Endothelial cell of umbilical vein (primary cell): Measurements from ENCODE around the gene DBF4. TPM values are rescaled to one million over a fixed set of nuclear protein-coding genes. Genes with fewer than 3 reads are reported as not detected.

ENCODE experiments used
- BruUV-seq: library from RNA; stranded (reverse); fragments of 400-500 nt; replicated peaks from 2 replicates; lab custom pipeline; 2021; lab: Mats Ljungman, UMichigan
- CTCF ChIA-PET: fragments of 300-600, 350-600 bp; sonication (Branson Sonifier 250); formaldehyde crosslinking; loops from one replicate; lab custom pipeline; 2021; ENCODE audit warnings: antibody characterized with exemption, inconsistent platforms; lab: Charles Lee
- POLR2A ChIA-PET: fragments of 300-600, 350-600 bp; sonication (Branson Sonifier 250); formaldehyde crosslinking; loops from one replicate; lab custom pipeline; 2021; ENCODE audit warnings: antibody characterized with exemption, inconsistent platforms; lab: Charles Lee
- DNase-seq: peaks from one replicate; pipeline ENCODE4 v3.0.0-alpha.2; 2011; ENCODE audit warnings: low read depth, low spot score
- FAIRE-seq: peaks from 2 replicates; lab custom pipeline; 2011; peaks lifted over from hg19 to GRCh38; lab: Jason Lieb, UNC
- H2AFZ ChIP-seq: 2 replicates; pipeline ENCODE4 v1.6.0; 2012; ENCODE audit warnings: low read depth, low read length, control low read depth, inconsistent platforms
- H3K27ac ChIP-seq: 2 replicates; pipeline ENCODE4 v1.5.1; 2011; ENCODE audit warnings: low read depth, mild to moderate bottlenecking, control low read depth, low read length, moderate library complexity; ENCODE audit not compliant: insufficient read depth
- H3K27me3 ChIP-seq, 2 experiments: 2 replicates each; pipeline versions ENCODE4 v1.6.0 to v1.6.1; 2011; ENCODE audit warnings: low read length in 2 of 2, mixed read lengths in 1 of 2; ENCODE audit not compliant: control insufficient read depth in 2 of 2, insufficient read depth in 2 of 2
- H3K36me3 ChIP-seq, 2 experiments: 2 replicates in 1 of 2; 3 replicates in 1 of 2; pipeline ENCODE4 v1.5.1; 2011; ENCODE audit warnings: low read length in 2 of 2, mild to moderate bottlenecking in 1 of 2, moderate library complexity in 1 of 2; ENCODE audit not compliant: control insufficient read depth in 2 of 2, insufficient read depth in 2 of 2; ENCODE audit errors: extremely low read depth in 1 of 2
- H3K4me1 ChIP-seq: 3 replicates; pipeline ENCODE4 v1.5.1; 2011; ENCODE audit warnings: mild to moderate bottlenecking, low read length; ENCODE audit not compliant: control insufficient read depth, insufficient read depth; ENCODE audit errors: extremely low read depth
- H3K4me2 ChIP-seq: 2 replicates; pipeline ENCODE4 v1.6.1; 2011; ENCODE audit warnings: low read length, control low read depth, mixed read lengths; ENCODE audit not compliant: insufficient read depth
- H3K4me3 ChIP-seq, 3 experiments: fragments of 200-600 bp in 1 of 3; sonication (generic), shearing (Covaris generic) in 1 of 3; replicated peaks in 1 of 3; 2 replicates each; pipeline ENCODE4 v1.5.1; 2011 to 2016; ENCODE audit warnings: control low read depth in 3 of 3, low read length in 3 of 3, mild to moderate bottlenecking in 2 of 3, inconsistent platforms in 1 of 3, low read depth in 1 of 3, moderate library complexity in 1 of 3; ENCODE audit not compliant: insufficient read depth in 1 of 3
- H3K79me2 ChIP-seq: 2 replicates; pipeline ENCODE4 v1.6.0; 2012; ENCODE audit warnings: low read length, inconsistent platforms; ENCODE audit not compliant: control insufficient read depth, insufficient read depth
- H3K9ac ChIP-seq: replicated peaks from 2 replicates; pipeline ENCODE3; 2011; ENCODE audit warnings: low read length, control low read depth; ENCODE audit not compliant: insufficient read depth; ENCODE audit errors: extremely low read depth
- H3K9me1 ChIP-seq: replicated peaks from 3 replicates; pipeline ENCODE4 v1.6.0; 2011; ENCODE audit warnings: mild to moderate bottlenecking, low read length; ENCODE audit not compliant: control insufficient read depth, insufficient read depth; ENCODE audit errors: extremely low read depth
- H3K9me3 ChIP-seq: replicated peaks from 2 replicates; pipeline ENCODE4 v1.5.1; 2012; ENCODE audit warnings: low read length, inconsistent platforms; ENCODE audit not compliant: control insufficient read depth, insufficient read depth
- H4K20me1 ChIP-seq: replicated peaks from 2 replicates; pipeline ENCODE3; 2011; ENCODE audit warnings: mild to moderate bottlenecking, low read length; ENCODE audit not compliant: control insufficient read depth, insufficient read depth; ENCODE audit errors: extremely low read depth
- EZH2 ChIP-seq: IDR thresholded peaks from 2 replicates; pipeline ENCODE4 v1.6.1; 2012; ENCODE audit warnings: borderline replicate concordance, low read depth, mild to moderate bottlenecking, moderate library complexity, low read length, inconsistent platforms; ENCODE audit not compliant: severe bottlenecking
- FOS ChIP-seq: IDR thresholded peaks from 2 replicates; pipeline ENCODE4 v1.6.1; 2011; ENCODE audit warnings: mild to moderate bottlenecking, low read length, moderate library complexity, borderline replicate concordance; ENCODE audit not compliant: insufficient read depth
- GATA2 ChIP-seq: IDR thresholded peaks from 2 replicates; pipeline ENCODE4 v1.7.0; 2011; ENCODE audit warnings: low read depth, mild to moderate bottlenecking, moderate library complexity, mixed read lengths, low read length; ENCODE audit not compliant: insufficient read length, insufficient read depth
- JUN ChIP-seq: IDR thresholded peaks from 2 replicates; pipeline ENCODE4 v1.6.1; 2011; ENCODE audit warnings: borderline replicate concordance, low read depth; ENCODE audit not compliant: insufficient read length, insufficient read depth
- MYC ChIP-seq: IDR thresholded peaks from one replicate; pipeline ENCODE4 v1.6.1; 2011; ENCODE audit warnings: mild to moderate bottlenecking, low read depth, low read length
- POLR2A ChIP-seq: IDR thresholded peaks from 2 replicates; pipeline ENCODE4 v1.6.1; 2012; ENCODE audit warnings: low read depth, mild to moderate bottlenecking, control low read depth, low read length
- POLR2AphosphoS5 ChIP-seq: IDR thresholded peaks from 2 replicates; pipeline ENCODE4 v1.6.1; 2012; ENCODE audit warnings: low read depth, mild to moderate bottlenecking, control low read depth, low read length, moderate library complexity; ENCODE audit not compliant: insufficient read depth
- dilution Hi-C: fragments of 300-500 bp; cut with MboI; formaldehyde crosslinking; loops from one replicate; pipeline ENCODE4 v1.15.0; 2019; ENCODE audit warnings: low sequenced_read_pairs; ENCODE audit not compliant: extremely low pct_ligation_motif_present
- intact Hi-C: fragments of 100-400 bp; cut with micrococcal nuclease; formaldehyde crosslinking; loops from one replicate; pipeline ENCODE4 v1.10.0; 2022
- polyA plus RNA-seq, 4 experiments: library from polyadenylated mRNA; depleted of rRNA in 3 of 4; stranded (reverse) in 3 of 4; unstranded in 1 of 4; fragments of >200 nt; gene quantifications; 2 replicates each; pipeline versions ENCODE4 v1.2.1 to v1.2.3, GENCODE V29; 2011 to 2012; ENCODE audit warnings: missing spikeins in 1 of 4
- total RNA-seq: library from RNA; stranded (reverse); gene quantifications from 2 replicates; pipeline ENCODE4 v1.2.3, GENCODE V29; 2021
- TF ChIP-seq, protein P1 (sequence below): IDR thresholded peaks from 2 replicates; pipeline ENCODE4 v1.6.1; 2011; ENCODE audit not compliant: insufficient read depth, insufficient read length
- TF ChIP-seq, protein P2 (sequence below), 2 donors: IDR thresholded peaks; 1 replicate in 1 of 2; 2 replicates in 1 of 2; pipeline ENCODE4 v1.5.1; 2011; ENCODE audit warnings: low read length in 2 of 2, mild to moderate bottlenecking in 2 of 2, moderate library complexity in 2 of 2, control low read depth in 1 of 2, inconsistent platforms in 1 of 2, low read depth in 1 of 2; ENCODE audit not compliant: insufficient read depth in 1 of 2; ENCODE audit errors: extremely low read depth in 1 of 2

The DBF4 gene
- total and polyA plus RNA-seq, 2 donors (not counting 3 experiments of a cell fraction or from before 2014, with no cell fraction given), result 3.7 to 39.7 TPM

DNA sequence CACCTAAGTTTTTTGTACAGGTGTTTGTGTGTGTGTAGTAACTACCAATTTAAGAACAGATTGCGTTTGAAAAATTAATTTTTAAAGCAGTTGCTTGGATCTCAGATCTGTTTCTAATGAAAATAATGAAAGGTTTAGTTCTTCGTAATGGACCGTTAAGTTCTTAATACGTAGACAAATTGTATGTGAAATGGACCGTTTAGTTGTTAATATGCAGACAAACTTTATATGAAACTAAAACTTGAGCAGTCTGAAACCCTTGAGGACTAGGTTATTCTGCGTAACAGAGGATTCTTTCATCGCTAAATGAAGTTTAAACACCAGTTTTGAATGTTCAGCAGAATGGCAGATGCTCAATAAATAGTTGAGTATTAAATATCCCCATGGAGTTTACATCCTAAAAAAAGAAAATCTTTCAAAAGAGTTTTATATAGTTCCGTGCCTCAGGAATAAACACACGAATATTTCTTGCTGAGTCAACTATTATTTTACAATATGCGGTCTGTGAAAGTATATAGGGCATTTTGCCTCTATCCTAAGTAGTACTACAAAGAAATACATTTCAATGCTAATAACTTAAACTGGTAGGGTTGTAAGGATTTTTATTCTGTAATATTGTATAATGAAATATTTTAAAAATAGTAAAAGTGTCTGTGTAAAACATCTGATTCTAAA, 1.2 kb downstream of the DBF4 start:
- FAIRE-seq (no peak), DNase-seq (peak; percentile 37)
- peak overlapping the region; percentile 54 for H3K27ac ChIP-seq
- H3K4me2 ChIP-seq, result peak overlapping the region; percentile 99
- CTCF ChIA-PET, result interaction anchor here (1.3 kb wide), 1 partner anchor 371 kb away, joined by 5 read pairs; no protein-coding TSS in a partner anchor
- peak overlapping the region; percentile 93 to 100 (median 98) for H3K4me3 ChIP-seq
- H2AFZ ChIP-seq, result peak overlapping the region; percentile 80
- no peaks in the 10 kb centered on the region for H3K9me1 ChIP-seq
- H3K27me3 ChIP-seq, result no peaks in the 10 kb centered on the region
- no peaks in the 10 kb centered on the region for H3K9me3 ChIP-seq
- dilution Hi-C loops, result no loop called here
- H3K36me3 ChIP-seq, result peaks cover 0 to 2% of the 10 kb centered on the region in 2 experiments
- peak overlapping the region; percentile 78 for H3K9ac ChIP-seq
- H4K20me1 ChIP-seq, result no peaks in the 10 kb centered on the region
- POLR2A ChIA-PET, result no interaction called here
- TF ChIP-seq, protein P1, sequence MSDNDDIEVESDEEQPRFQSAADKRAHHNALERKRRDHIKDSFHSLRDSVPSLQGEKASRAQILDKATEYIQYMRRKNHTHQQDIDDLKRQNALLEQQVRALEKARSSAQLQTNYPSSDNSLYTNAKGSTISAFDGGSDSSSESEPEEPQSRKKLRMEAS, result no peak
- TF ChIP-seq JUN, result no peak
- TF ChIP-seq POLR2AphosphoS5, result no peak
- TF ChIP-seq POLR2A, result no peak
- no peak for TF ChIP-seq FOS
- TF ChIP-seq MYC, result no peak
- TF ChIP-seq, protein P2, sequence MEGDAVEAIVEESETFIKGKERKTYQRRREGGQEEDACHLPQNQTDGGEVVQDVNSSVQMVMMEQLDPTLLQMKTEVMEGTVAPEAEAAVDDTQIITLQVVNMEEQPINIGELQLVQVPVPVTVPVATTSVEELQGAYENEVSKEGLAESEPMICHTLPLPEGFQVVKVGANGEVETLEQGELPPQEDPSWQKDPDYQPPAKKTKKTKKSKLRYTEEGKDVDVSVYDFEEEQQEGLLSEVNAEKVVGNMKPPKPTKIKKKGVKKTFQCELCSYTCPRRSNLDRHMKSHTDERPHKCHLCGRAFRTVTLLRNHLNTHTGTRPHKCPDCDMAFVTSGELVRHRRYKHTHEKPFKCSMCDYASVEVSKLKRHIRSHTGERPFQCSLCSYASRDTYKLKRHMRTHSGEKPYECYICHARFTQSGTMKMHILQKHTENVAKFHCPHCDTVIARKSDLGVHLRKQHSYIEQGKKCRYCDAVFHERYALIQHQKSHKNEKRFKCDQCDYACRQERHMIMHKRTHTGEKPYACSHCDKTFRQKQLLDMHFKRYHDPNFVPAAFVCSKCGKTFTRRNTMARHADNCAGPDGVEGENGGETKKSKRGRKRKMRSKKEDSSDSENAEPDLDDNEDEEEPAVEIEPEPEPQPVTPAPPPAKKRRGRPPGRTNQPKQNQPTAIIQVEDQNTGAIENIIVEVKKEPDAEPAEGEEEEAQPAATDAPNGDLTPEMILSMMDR (IDR thresholded peaks at IDR 0.05; ENCODE audit: extremely low read depth in 1 of 2, insufficient read depth in 1 of 2, low read depth in 1 of 2, low read length in 2 of 2), result no peak
- no peak for TF ChIP-seq GATA2
- TF ChIP-seq EZH2, result no peak
- H3K4me1 ChIP-seq, result peaks cover 17% of the 10 kb centered on the region
- intact Hi-C loops, result loop anchor here (1.0 to 5.0 kb wide), 5 partner anchors 57 to 725 kb away; partner anchors contain the start of genes ADAM22, DMTF1 and RUNDC3B
- peaks cover 87% of the 10 kb centered on the region for H3K79me2 ChIP-seq
- BruUV-seq, result no TSS peak
